K562 (cell line): Measurements from ENCODE around the gene MAP4K1. TPM values are rescaled to one million over a fixed set of nuclear protein-coding genes. Genes with fewer than 3 reads are reported as not detected.
A peak's percentile ranks its signal among the peaks of the same experiment; 100 is the strongest.

ENCODE experiments used
- ADNP ChIP-seq: fragments of 200-800 bp; sonication (Bioruptor generic); IDR thresholded peaks from 2 replicates; pipeline ENCODE4 v1.6.1; 2016; ENCODE audit warnings: missing genetic modification characterization, missing compliant biosample characterization
- CBX2 ChIP-seq: fragments of 200-600 bp; sonication (generic); IDR thresholded peaks from one replicate; pipeline ENCODE4 v1.6.1; 2012; ENCODE audit warnings: mild to moderate bottlenecking, low read length, inconsistent platforms; ENCODE audit not compliant: insufficient read depth, poor library complexity, severe bottlenecking
- GABPB1 ChIP-seq: sonication (generic); formaldehyde crosslinking; IDR thresholded peaks from 2 replicates; pipeline ENCODE4 v1.8.0; 2022; ENCODE audit warnings: mild to moderate bottlenecking, missing genetic modification reagents
- JUNB ChIP-seq: fragments of 450-650 bp; formaldehyde crosslinking; conservative IDR thresholded peaks from 2 replicates; pipeline ENCODE4 v1.4.0; 2020; ENCODE audit warnings: mild to moderate bottlenecking
- SP1 ChIP-seq: sonication (generic); formaldehyde crosslinking; IDR thresholded peaks from 2 replicates; pipeline ENCODE4 v1.8.1; 2022; ENCODE audit warnings: mild to moderate bottlenecking, missing genetic modification reagents
- STAT5B ChIP-seq: fragments of 250-450 bp; sonication (Bioruptor Pico); IDR thresholded peaks from 2 replicates; pipeline ENCODE4 v1.8.0; 2021; ENCODE audit warnings: mild to moderate bottlenecking, inconsistent platforms
- TEAD2 ChIP-seq: fragments of 450-650 bp; IDR thresholded peaks from 2 replicates; pipeline ENCODE4 v1.6.1; 2016; ENCODE audit warnings: missing genetic modification characterization, control low read depth, missing compliant biosample characterization
- U2AF1 ChIP-seq: fragments of 200-400 bp; formaldehyde crosslinking; optimal IDR thresholded peaks from 2 replicates; pipeline ENCODE3; 2017; ENCODE audit warnings: mild to moderate bottlenecking, low read depth, low read length, moderate library complexity
- XRCC5 ChIP-seq: fragments of 200-400 bp; formaldehyde crosslinking; IDR thresholded peaks from 2 replicates; pipeline ENCODE4 v1.6.1; 2017; ENCODE audit warnings: low read depth, mild to moderate bottlenecking, low read length
- YY1 ChIP-seq, 3 experiments: IDR thresholded peaks; 2 replicates each; pipeline ENCODE4 v1.6.1; 2011; ENCODE audit warnings: low read length in 2 of 3, mild to moderate bottlenecking in 2 of 3, moderate library complexity in 2 of 3, borderline replicate concordance in 1 of 3, control low read depth in 1 of 3, low read depth in 1 of 3; ENCODE audit not compliant: insufficient read depth in 3 of 3, insufficient replicate concordance in 2 of 3, control insufficient read depth in 1 of 3, insufficient read length in 1 of 3; ENCODE audit errors: extremely low read depth in 1 of 3
- ZNF347 ChIP-seq: fragments of 450-650 bp; formaldehyde crosslinking; IDR thresholded peaks from 2 replicates; pipeline ENCODE4 v1.4.0; 2020; ENCODE audit warnings: low read depth, mild to moderate bottlenecking, moderate library complexity
- polyA plus RNA-seq, 8 experiments: library from polyadenylated mRNA; depleted of rRNA in 4 of 8; stranded (reverse) in 5 of 8; unstranded in 3 of 8; fragments of >200 nt; fragmentation: Nextera tagmentation in 2 of 8; fragmentation: Illumina TruSeq in 1 of 8; extraction: Ambion mirVana in 2 of 8; extraction: Trizol in 1 of 8; gene quantifications; 2 replicates each; pipeline versions ENCODE4 v1.2.1 to v1.2.3, GENCODE V29; 2011 to 2014; ENCODE audit warnings: inconsistent platforms in 1 of 8, missing spikeins in 1 of 8
- total RNA-seq, 7 experiments: library from RNA; depleted of rRNA in 6 of 7; stranded (reverse); fragments of >200 nt in 6 of 7; fragmentation: Illumina TruSeq in 2 of 7; extraction: Trizol in 2 of 7; gene quantifications; 2 replicates each; pipeline versions ENCODE4 v1.2.1 to v1.2.3, GENCODE V29; 2011 to 2021; ENCODE audit warnings: low replicate concordance in 1 of 7
- TF ChIP-seq, protein P1 (sequence below): fragments of 250-450 bp; sonication (Bioruptor Pico); IDR thresholded peaks from 2 replicates; pipeline ENCODE4 v1.5.1; 2021; ENCODE audit warnings: mild to moderate bottlenecking
- TF ChIP-seq, protein P2 (sequence below): fragments of 450-650 bp; IDR thresholded peaks from 2 replicates; pipeline ENCODE4 v1.6.1; 2018; ENCODE audit warnings: mild to moderate bottlenecking, low read depth; ENCODE audit not compliant: partially characterized antibody
- TF ChIP-seq, protein P3 (sequence below): fragments of 200-800 bp; sonication (Bioruptor generic); IDR thresholded peaks from 2 replicates; pipeline ENCODE4 v1.6.1; 2017; ENCODE audit warnings: missing genetic modification characterization, missing compliant biosample characterization
- TF ChIP-seq, protein P4 (sequence below): sonication (generic); formaldehyde crosslinking; IDR thresholded peaks from 2 replicates; pipeline ENCODE4 v1.8.1; 2023; ENCODE audit warnings: mild to moderate bottlenecking, missing genetic modification reagents
- TF ChIP-seq, protein P5 (sequence below): sonication (generic); formaldehyde crosslinking; IDR thresholded peaks from 2 replicates; pipeline ENCODE4 v1.8.0; 2022; ENCODE audit warnings: mild to moderate bottlenecking, missing genetic modification reagents
- TF ChIP-seq, protein P6 (sequence below): fragments of 450-650 bp; IDR thresholded peaks from 2 replicates; pipeline ENCODE4 v1.6.1; 2017; ENCODE audit warnings: antibody characterized with exemption

MAP4K1 gene
- total and polyA plus RNA-seq, 9 of the 15 experiments (the other 6 are each of a cell fraction or from before 2014, with no cell fraction given) = 0.14 to 3.2 (median 0.73) TPM; not detected in 1

DNA sequence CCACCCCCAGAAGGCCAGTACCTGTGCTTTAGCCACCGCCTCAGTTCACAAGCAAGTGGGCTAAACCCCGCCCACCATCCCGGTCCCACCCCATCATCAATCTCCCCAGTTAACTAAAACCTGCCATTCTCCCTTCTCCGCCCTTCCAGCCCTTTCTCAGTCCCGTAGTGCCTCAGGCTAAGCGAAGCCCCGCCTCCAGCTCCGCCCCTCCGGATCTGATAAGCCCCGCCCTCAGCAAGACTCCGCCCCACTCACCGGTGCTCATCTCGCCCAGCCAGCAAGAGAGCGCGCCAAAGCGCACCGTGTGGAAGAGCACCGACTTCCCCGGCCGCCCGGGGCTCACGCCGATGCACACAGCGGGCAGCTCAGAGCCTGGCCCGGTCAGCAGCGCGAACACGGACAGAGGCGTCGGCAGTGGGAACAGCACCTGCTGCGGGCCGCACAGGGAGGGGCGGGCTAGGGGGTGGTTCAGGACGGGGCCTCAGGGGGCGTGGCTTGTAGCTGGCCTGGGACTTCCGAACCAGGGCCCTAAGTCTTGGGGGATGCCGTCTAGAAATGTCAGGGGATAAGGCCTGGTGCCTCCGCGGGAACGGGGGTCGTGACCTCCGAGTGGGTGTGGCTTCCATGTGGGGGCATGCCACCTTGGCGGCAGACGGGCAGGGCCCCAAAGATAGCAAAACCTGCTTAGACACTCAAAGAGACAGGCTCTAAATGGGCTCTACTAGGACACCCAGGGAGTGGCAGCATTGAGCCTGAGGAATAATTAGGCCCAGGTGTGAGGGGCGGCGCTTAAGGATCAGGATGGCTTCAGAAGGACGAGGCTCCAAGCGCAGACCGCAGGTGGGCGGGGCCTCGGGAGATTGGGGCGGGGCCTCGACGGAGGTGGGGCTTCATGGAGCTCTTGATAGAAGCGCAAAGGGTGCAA is 21.4 kb downstream of the MAP4K1 start (continued):
- TF ChIP-seq ADNP (tag) (no peak), CBX2 (no peak), GABPB1 (CRISPR knock-in tag) (0 out of 2 replicates have a peak, but pooled peaks have one; percentile 25), STAT5B (CRISPR knock-in tag) (no peak), U2AF1 (no peak), JUNB (CRISPR knock-in tag) (no peak), YY1 (IDR thresholded peaks at IDR 0.05; ENCODE audit: borderline replicate concordance in 1 of 3, control insufficient read depth in 1 of 3, extremely low read depth in 1 of 3, insufficient read depth in 3 of 3, insufficient read length in 1 of 3, insufficient replicate concordance in 2 of 3, low read depth in 1 of 3, low read length in 2 of 3) (no peak), XRCC5 (no peak), TEAD2 (tag) (no peak), SP1 (CRISPR knock-in tag) (peak; percentile 85), ZNF347 (CRISPR knock-in tag) (no peak)
- TF ChIP-seq, protein P1, sequence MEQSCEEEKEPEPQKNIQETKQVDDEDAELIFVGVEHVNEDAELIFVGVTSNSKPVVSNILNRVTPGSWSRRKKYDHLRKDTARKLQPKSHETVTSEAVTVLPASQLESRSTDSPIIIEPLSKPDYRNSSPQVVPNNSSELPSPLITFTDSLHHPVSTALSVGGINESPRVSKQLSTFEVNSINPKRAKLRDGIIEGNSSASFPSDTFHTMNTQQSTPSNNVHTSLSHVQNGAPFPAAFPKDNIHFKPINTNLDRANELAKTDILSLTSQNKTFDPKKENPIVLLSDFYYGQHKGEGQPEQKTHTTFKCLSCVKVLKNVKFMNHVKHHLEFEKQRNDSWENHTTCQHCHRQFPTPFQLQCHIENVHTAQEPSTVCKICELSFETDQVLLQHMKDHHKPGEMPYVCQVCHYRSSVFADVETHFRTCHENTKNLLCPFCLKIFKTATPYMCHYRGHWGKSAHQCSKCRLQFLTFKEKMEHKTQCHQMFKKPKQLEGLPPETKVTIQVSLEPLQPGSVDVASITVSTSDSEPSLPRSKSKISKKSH = no peak
- TF ChIP-seq, protein P2, sequence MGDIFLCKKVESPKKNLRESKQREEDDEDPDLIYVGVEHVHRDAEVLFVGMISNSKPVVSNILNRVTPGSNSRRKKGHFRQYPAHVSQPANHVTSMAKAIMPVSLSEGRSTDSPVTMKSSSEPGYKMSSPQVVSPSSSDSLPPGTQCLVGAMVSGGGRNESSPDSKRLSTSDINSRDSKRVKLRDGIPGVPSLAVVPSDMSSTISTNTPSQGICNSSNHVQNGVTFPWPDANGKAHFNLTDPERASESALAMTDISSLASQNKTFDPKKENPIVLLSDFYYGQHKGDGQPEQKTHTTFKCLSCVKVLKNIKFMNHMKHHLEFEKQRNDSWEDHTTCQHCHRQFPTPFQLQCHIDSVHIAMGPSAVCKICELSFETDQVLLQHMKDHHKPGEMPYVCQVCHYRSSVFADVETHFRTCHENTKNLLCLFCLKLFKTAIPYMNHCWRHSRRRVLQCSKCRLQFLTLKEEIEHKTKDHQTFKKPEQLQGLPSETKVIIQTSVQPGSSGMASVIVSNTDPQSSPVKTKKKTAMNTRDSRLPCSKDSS = no peak
- TF ChIP-seq, protein P3, sequence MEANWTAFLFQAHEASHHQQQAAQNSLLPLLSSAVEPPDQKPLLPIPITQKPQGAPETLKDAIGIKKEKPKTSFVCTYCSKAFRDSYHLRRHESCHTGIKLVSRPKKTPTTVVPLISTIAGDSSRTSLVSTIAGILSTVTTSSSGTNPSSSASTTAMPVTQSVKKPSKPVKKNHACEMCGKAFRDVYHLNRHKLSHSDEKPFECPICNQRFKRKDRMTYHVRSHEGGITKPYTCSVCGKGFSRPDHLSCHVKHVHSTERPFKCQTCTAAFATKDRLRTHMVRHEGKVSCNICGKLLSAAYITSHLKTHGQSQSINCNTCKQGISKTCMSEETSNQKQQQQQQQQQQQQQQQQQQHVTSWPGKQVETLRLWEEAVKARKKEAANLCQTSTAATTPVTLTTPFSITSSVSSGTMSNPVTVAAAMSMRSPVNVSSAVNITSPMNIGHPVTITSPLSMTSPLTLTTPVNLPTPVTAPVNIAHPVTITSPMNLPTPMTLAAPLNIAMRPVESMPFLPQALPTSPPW = peak; percentile 83
- TF ChIP-seq, protein P4, sequence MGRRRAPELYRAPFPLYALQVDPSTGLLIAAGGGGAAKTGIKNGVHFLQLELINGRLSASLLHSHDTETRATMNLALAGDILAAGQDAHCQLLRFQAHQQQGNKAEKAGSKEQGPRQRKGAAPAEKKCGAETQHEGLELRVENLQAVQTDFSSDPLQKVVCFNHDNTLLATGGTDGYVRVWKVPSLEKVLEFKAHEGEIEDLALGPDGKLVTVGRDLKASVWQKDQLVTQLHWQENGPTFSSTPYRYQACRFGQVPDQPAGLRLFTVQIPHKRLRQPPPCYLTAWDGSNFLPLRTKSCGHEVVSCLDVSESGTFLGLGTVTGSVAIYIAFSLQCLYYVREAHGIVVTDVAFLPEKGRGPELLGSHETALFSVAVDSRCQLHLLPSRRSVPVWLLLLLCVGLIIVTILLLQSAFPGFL (CRISPR knock-in tag) = no peak
- TF ChIP-seq, protein P5, sequence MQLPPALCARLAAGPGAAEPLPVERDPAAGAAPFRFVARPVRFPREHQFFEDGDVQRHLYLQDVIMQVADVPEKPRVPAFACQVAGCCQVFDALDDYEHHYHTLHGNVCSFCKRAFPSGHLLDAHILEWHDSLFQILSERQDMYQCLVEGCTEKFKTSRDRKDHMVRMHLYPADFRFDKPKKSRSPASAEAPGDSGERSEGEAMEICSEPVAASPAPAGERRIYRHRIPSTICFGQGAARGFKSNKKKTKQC = peak; percentile 79
- TF ChIP-seq, protein P6, sequence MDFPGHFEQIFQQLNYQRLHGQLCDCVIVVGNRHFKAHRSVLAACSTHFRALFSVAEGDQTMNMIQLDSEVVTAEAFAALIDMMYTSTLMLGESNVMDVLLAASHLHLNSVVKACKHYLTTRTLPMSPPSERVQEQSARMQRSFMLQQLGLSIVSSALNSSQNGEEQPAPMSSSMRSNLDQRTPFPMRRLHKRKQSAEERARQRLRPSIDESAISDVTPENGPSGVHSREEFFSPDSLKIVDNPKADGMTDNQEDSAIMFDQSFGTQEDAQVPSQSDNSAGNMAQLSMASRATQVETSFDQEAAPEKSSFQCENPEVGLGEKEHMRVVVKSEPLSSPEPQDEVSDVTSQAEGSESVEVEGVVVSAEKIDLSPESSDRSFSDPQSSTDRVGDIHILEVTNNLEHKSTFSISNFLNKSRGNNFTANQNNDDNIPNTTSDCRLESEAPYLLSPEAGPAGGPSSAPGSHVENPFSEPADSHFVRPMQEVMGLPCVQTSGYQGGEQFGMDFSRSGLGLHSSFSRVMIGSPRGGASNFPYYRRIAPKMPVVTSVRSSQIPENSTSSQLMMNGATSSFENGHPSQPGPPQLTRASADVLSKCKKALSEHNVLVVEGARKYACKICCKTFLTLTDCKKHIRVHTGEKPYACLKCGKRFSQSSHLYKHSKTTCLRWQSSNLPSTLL = no peak
